SH-SY5Y (cell line): ENCODE results near the gene PTTG1IP.

ENCODE experiments used
- GATA2 ChIP-seq: IDR thresholded peaks from 2 replicates; pipeline ENCODE4 v1.6.1; 2011; ENCODE audit warnings: mild to moderate bottlenecking, low read depth, low read length
- GATA3 ChIP-seq: IDR thresholded peaks from 2 replicates; pipeline ENCODE4 v1.6.1; 2011; ENCODE audit warnings: low read depth, mild to moderate bottlenecking, low read length, moderate library complexity

GRCh38 chr21:44874240-44874496, 678 bp upstream of the PTTG1IP start:
- TF ChIP-seq GATA3 (no peak), GATA2 (no peak)
